Stimulated activated CD8-positive, alpha-beta memory T cell treated with anti-CD3 and anti-CD28 coated beads, Interleukin-7, amount 100 ng/mL, for 48 hours (primary cell): ENCODE results near the gene POM121L2.

ENCODE experiments used
- DNase-seq, 2 donors: peaks; one replicate each; pipeline ENCODE4 v3.0.0-alpha.2; 2020; ENCODE audit warnings: low read depth in 1 of 2; ENCODE audit errors: extremely low read depth in 1 of 2

Gene POM121L2

GRCh38 chr6:27312146-27312949, at the start of gene POM121L2:
TSS of gene POM121L2 (minus strand) at chr6:27312273. CDS start at chr6:27312170, 103 bp downstream.
- peak in 1 of 2 donors; percentile 24 for DNase-seq

- no peak for DNase-seq
Observed at GRCh38 chr6:27359231-27359630, 47.2 kb upstream of the POM121L2 start.

GRCh38 chr6:27358786-27359185, 46.7 kb upstream of the POM121L2 start:
- no peak for DNase-seq

- DNase-seq, result no peak
Observed at GRCh38 chr6:27352850-27353249, 40.8 kb upstream of the POM121L2 start.

DNA sequence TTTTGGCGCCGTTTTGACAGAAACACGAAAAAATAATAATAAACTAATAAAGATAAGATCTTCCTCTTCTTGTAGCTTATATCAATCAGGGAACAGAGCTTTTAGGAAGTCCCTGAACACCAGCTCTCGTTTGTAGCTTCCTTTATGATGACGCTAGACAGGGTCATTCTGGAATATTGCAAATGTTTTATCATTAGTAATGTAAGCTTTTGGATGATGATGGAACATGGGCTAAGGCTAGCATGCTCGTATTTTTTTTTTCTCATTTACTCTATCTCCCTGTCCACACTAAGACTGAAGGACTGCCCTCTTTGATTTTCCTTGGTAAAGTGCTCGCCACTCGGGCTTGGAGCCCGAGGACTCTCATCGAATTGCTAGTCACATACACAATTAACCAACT, 22.1 kb upstream of the POM121L2 start:
- no peak for DNase-seq

DNA sequence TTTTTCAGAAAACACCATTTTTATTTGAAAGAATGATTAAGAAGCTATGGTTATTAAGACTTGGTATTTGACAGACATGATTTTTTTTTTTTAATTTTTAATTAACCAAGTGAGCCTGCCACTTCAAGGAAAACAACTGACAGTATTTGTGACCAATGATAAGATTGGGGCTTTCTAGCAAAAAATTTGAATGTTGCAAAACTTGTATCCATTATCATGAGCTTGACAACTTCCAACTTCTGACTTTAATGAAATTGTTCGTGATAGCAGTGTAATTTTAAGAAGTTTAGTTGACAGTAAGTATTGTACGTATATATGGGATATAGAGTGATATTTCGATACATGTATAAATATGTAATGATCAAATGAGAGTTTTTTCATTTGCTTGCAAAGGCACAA, 21.6 kb upstream of the POM121L2 start:
- DNase-seq, result no peak

GRCh38 chr6:27332692-27333641, 20.9 kb upstream of the POM121L2 start:
- DNase-seq, result peak in 1 of 2 donors; percentile 29

DNA sequence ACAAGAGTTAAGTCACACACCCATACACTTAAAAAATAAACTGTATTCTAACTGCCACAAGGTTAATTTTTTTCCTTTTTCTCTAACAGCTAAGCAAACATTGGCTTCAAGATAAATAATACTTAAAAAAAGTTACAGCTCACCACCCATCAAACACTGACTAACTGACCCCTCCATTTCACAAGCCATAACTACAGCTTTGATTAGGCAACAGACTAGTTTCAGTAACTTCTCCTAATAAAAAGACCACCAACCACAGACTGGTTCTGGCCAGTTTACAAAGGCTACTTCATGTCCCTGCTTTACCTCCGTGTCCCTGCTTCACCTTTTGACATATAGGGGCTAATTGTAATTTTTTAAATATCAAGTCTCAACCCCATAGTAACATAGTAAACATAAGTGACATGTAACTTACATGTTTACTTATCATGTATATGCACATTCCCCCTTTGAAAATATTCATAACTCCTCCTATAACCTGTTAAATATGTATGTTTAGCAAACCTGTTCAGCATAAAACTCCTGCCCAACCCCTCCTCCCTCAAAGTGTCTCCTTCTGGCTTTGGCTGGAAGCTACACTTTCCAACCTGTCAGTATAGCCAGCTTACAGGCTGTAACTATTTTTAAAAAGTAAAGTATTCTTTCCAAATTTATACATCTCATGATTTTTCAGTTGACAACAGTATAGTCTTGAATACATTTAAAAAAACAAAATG, 15.1 kb upstream of the POM121L2 start:
- DNase-seq, result no peak

GRCh38 chr6:27321901-27322300, 9.8 kb upstream of the POM121L2 start:
- no peak for DNase-seq

DNA sequence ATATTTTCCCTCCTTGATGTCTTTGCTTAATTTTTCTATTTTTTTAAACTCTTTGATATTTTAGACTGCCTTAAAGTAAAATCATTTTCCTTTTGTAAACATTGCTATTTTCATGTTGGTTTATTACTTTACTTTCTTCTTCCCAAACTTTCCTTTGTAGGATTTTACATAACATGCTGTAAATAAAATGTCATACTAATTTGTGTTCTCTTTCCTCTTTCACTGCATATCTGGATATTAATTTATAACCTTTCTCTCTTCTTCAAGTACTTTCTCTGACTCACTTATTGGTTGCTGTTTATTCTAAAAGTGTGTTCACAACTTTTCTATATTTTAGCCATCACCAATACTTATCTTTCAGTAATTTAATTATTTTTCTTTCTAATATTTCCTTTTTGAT, 9.3 kb upstream of the POM121L2 start:
- no peak for DNase-seq

DNA sequence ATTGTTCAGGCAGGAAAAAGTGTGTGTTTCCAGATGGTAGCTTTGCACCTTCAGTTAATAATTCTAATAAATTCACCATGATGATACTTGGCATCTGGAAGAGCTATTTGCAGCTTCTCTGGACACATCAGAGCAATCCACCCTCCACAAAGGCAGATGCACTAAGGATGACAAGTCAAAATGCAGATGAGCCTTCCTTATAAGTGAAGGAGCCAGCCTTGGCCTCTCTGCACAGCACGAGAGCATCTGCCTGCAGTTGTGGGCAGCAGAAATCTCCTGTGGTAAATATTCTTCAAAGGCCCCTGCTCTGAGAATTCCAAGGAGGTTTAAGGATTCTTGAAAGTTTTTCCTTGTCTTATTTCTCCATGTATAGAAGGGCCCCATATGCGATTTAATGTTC, 6.9 kb upstream of the POM121L2 start:
- DNase-seq, result no peak

GRCh38 chr6:27314046-27314445, 2.0 kb upstream of the POM121L2 start:
- no peak for DNase-seq

DNA sequence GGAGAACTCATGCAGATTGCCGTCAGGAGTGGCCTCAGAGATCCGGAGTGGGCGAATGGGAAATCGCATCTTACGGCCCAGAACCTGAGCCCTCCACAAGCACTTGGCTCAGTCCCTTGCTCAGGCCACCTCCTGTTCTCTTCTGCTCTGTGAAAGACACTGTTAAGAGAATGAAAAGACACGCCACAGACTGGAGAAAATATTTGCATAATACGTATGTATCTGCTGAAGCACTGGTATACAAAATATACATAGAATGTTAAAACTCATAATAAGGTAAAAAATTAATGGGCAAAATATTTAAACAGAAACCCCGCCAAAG, 838 bp upstream of the POM121L2 start:
- DNase-seq, result no peak

- DNase-seq, result no peak
Observed at GRCh38 chr6:27311806-27312145, 297 bp downstream of the POM121L2 start.

GRCh38 chr6:27303613-27304272, 8.3 kb downstream of the POM121L2 start:
- no peak for DNase-seq

GRCh38 chr6:27297857-27298730, 14.0 kb downstream of the POM121L2 start:
- peak; percentile 14 to 28 for DNase-seq

- no peak for DNase-seq
Observed at GRCh38 chr6:27297484-27297856, 14.6 kb downstream of the POM121L2 start.

- no peak for DNase-seq
Observed at GRCh38 chr6:27296106-27296783, 15.8 kb downstream of the POM121L2 start.

GRCh38 chr6:27295301-27296079, 16.6 kb downstream of the POM121L2 start:
- DNase-seq, result no peak
